ENCODE results near the gene ZNF799.
"Not testable (repeated sequence)": the region's sequence is repeated elsewhere in the genome, so short reads cannot be mapped to it uniquely, and the experiment has no call there.

ZNF799 gene

GRCh38 chr19:12364391-12365235 lies 36.5 kb downstream of the ZNF799 start:
- DNase-seq (ENCODE audit: low read depth in 2 of 2) = no peak

DNA sequence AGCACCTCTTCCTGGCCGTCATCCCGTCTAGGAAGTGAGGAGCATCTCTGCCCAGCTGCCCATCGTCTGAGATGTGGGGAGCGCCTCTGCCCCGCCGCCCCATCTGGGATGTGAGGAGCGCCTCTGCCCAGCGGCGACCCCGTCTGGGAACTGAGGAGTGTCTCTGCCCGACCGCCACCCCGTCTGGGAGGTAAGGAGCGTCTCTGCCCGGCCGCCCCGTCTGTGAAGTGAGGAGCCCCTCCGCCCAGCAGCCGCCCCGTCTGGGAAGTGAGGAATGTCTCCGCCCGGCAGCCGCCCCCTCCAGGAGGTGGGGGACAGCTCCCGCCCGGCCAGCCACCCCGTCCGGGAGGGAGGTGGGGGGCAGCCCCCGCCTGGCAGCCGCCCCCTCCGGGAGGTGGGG lies 38.8 kb downstream of the ZNF799 start:
- DNase-seq (ENCODE audit: low read depth in 2 of 2) = not testable (repeated sequence)

- DNase-seq (ENCODE audit: low read depth in 2 of 2) = no peak
Measured at GRCh38 chr19:12353375-12353774, 47.7 kb downstream of the ZNF799 start.

GRCh38 chr19:12350890-12351197 lies 50.2 kb downstream of the ZNF799 start:
- DNase-seq (ENCODE audit: low read depth in 2 of 2) = no peak

GRCh38 chr19:12350185-12350889 lies 50.7 kb downstream of the ZNF799 start:
- no peak for DNase-seq (ENCODE audit: low read depth in 2 of 2)

- DNase-seq (ENCODE audit: low read depth in 2 of 2) = no peak
Measured at GRCh38 chr19:12346896-12347295, 54.2 kb downstream of the ZNF799 start.

DNA sequence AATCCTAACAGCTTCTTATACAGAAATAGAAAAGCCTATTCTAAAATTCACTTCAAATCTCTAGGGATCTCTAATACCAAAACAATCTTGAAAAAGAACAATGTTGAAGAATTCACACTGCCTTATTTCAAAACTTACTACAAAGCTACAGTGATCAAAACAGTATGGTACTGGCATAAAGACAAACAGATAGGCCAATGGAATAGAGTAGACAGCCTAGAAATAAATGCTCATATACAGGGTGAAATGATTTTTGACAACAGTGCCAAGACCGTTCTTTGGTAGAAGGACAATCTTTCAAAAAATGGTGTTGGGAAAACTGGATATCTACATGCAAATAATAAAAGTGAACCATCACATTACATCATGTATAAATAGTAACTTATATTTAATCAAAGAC lies 55.9 kb downstream of the ZNF799 start:
- DNase-seq (ENCODE audit: low read depth in 2 of 2) = no peak
